C4-2B (cell line): ENCODE measurements around the gene SLC25A48.
A peak's percentile ranks its signal among the peaks of the same experiment; 100 is the strongest.

Source experiments
- H3K27ac ChIP-seq: fragments of 450-650 bp; 2 replicates; pipeline ENCODE4 v1.5.1; 2017
- CTCF ChIP-seq: fragments of 450-650 bp; conservative IDR thresholded peaks from 2 replicates; pipeline ENCODE4 v1.5.1; 2017; ENCODE audit warnings: mild to moderate bottlenecking
- ZFX ChIP-seq: fragments of 450-650 bp; IDR thresholded peaks from 2 replicates; pipeline ENCODE4 v1.6.1; 2017

The SLC25A48 gene

GRCh38 chr5:135886136-135886535, 51.7 kb downstream of the SLC25A48 start:
- no peak overlapping the region for H3K27ac ChIP-seq
- TF ChIP-seq ZFX (no peak), CTCF (no peak)

GRCh38 chr5:135887447-135887864, 53.0 kb downstream of the SLC25A48 start:
- no peak overlapping the region for H3K27ac ChIP-seq
- TF ChIP-seq CTCF (peak; percentile 92), ZFX (no peak)

GRCh38 chr5:135887881-135888614, 53.6 kb downstream of the SLC25A48 start:
- TF ChIP-seq ZFX (no peak), CTCF (no peak)
- H3K27ac ChIP-seq = no peak overlapping the region

GRCh38 chr5:135890296-135890695, 55.8 kb downstream of the SLC25A48 start:
- H3K27ac ChIP-seq = no peak overlapping the region
- no peak for TF ChIP-seq ZFX
- TF ChIP-seq CTCF = no peak

- TF ChIP-seq ZFX = no peak
- no peak for TF ChIP-seq CTCF
- no peak overlapping the region for H3K27ac ChIP-seq
Measured at GRCh38 chr5:135890867-135891266, 56.4 kb downstream of the SLC25A48 start.

GRCh38 chr5:135891268-135891667, 56.8 kb downstream of the SLC25A48 start:
- H3K27ac ChIP-seq = no peak overlapping the region
- TF ChIP-seq ZFX (no peak), CTCF (no peak)

- TF ChIP-seq ZFX (no peak), CTCF (no peak; the same call in 1 of the 2 replicates)
- H3K27ac ChIP-seq = no peak overlapping the region
Measured at GRCh38 chr5:135891791-135892190, 57.3 kb downstream of the SLC25A48 start.
